Measurements from ENCODE around the gene PACC1.
"Not testable (repeated sequence)": the region's sequence is repeated elsewhere in the genome, so short reads cannot be mapped to it uniquely, and the experiment has no call there.

Gene PACC1

GRCh38 chr1:212323066-212323465 is 91.6 kb downstream of the PACC1 start:
- DNase-seq, result no peak

GRCh38 chr1:212321031-212321430 is 93.7 kb downstream of the PACC1 start:
- DNase-seq, result not testable (repeated sequence)

DNA sequence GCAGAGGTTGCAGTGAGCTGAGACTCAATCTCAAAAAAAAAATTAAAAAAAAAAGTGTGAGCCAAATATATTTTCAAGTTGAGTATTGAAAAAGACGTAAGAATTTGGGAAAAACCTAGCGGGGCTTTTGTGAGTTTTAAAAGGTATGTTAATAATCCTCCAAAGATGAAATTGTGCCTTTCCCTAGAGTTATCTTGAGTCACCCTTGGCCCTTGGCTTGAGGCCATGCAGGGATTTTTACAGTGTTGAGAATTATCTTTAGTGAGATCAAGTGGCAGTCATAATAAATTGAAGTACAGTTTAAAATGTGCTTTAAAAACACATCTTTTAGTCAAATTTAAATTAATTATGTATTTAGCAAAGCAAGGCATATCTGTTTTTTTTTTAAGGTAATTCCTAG is 96.8 kb downstream of the PACC1 start:
- no peak for DNase-seq

DNA sequence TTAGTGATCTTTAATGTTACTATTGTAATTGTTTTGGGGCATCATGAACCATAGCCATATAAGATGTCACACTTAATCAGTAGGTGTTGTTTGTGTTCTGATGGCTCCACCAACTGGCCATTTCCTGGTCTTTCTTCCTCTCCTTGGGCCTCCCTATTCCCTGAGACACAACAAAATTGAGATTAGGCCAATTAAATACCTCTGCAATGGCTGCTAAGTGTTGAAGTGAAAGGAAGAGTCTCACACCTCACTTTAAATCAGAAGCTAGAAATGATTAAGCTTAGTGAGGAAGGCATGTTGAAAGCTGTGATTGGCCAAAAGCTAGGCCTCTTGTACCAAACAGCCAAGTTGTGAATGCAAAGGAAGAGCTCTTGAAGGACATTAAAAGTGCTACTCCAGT is 98.8 kb downstream of the PACC1 start:
- peak; percentile 38 for DNase-seq

DNA sequence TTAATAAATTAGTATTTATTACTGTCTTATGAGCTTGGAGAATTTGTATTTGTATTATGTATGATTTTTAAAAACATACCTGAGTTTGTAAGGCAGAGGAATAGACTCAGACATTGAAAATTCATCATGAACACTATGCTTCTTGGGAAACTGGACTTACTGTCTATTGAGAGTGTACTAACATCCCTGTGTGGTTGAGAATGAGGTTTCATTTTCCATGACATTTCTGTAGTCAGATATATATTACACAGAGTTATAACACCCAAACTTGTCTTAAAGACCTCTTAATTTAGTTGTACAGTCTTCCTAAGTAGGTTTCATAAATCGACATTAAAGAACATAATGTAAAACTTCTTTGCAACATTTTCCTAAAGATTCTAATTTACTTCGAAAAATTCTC is 99.5 kb downstream of the PACC1 start:
- no peak for DNase-seq

All from inflammatory macrophage treated with lipopolysaccharide for 4 hours (primary cell).